PFSK-1 (cell line): ENCODE measurements around the gene EYA2.

Experiments
- FOXP2 ChIP-seq: optimal IDR thresholded peaks from 2 replicates; pipeline ENCODE3; 2011; ENCODE audit warnings: borderline replicate concordance, control low read depth, inconsistent platforms; ENCODE audit not compliant: insufficient read depth; ENCODE audit errors: extremely low read length, extremely low read depth
- POLR2AphosphoS5 ChIP-seq: IDR thresholded peaks from 2 replicates; pipeline ENCODE4 v1.6.1; 2012; ENCODE audit warnings: low read depth, mild to moderate bottlenecking, control low read depth, low read length, moderate library complexity
- SIN3A ChIP-seq: IDR thresholded peaks from 2 replicates; pipeline ENCODE4 v1.6.1; 2012; ENCODE audit warnings: mild to moderate bottlenecking, low read length, moderate library complexity, borderline replicate concordance; ENCODE audit not compliant: insufficient read depth
- TAF1 ChIP-seq: IDR thresholded peaks from 2 replicates; pipeline ENCODE4 v1.6.1; 2012; ENCODE audit warnings: low read length, control low read depth, borderline replicate concordance; ENCODE audit not compliant: insufficient read depth
- TF ChIP-seq, protein P1 (sequence below), 2 experiments: IDR thresholded peaks; 2 replicates each; pipeline versions ENCODE4 v1.6.1 to v1.8.0; 2011 to 2012; ENCODE audit warnings: low read depth in 2 of 2, low read length in 2 of 2, control low read depth in 1 of 2, inconsistent platforms in 1 of 2, mild to moderate bottlenecking in 1 of 2, moderate library complexity in 1 of 2; ENCODE audit not compliant: insufficient read depth in 1 of 2

DNA sequence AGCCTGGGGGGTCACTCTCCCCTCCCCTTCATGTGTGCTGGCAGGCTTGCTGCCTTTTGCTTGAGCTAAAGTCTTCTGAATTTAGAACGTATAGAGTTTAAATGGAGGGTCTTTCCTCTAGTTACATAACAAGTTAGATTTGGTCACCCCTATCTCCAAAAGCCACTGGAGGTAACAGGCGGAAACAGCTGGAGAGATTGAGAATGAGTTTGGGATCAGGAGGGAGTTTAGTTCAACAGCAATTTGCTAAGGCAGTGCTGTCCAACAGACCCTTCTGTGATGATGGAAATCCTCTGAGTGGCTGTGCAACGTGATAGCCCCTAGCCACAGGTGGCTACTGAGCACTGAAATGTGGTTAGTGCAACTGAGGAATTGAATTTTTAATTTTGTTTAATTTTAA lies 132.8 kb downstream of the EYA2 start:
- TF ChIP-seq POLR2AphosphoS5 (no peak), FOXP2 (no peak), TAF1 (no peak), SIN3A (no peak)
- TF ChIP-seq, protein P1, sequence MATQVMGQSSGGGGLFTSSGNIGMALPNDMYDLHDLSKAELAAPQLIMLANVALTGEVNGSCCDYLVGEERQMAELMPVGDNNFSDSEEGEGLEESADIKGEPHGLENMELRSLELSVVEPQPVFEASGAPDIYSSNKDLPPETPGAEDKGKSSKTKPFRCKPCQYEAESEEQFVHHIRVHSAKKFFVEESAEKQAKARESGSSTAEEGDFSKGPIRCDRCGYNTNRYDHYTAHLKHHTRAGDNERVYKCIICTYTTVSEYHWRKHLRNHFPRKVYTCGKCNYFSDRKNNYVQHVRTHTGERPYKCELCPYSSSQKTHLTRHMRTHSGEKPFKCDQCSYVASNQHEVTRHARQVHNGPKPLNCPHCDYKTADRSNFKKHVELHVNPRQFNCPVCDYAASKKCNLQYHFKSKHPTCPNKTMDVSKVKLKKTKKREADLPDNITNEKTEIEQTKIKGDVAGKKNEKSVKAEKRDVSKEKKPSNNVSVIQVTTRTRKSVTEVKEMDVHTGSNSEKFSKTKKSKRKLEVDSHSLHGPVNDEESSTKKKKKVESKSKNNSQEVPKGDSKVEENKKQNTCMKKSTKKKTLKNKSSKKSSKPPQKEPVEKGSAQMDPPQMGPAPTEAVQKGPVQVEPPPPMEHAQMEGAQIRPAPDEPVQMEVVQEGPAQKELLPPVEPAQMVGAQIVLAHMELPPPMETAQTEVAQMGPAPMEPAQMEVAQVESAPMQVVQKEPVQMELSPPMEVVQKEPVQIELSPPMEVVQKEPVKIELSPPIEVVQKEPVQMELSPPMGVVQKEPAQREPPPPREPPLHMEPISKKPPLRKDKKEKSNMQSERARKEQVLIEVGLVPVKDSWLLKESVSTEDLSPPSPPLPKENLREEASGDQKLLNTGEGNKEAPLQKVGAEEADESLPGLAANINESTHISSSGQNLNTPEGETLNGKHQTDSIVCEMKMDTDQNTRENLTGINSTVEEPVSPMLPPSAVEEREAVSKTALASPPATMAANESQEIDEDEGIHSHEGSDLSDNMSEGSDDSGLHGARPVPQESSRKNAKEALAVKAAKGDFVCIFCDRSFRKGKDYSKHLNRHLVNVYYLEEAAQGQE (IDR thresholded peaks at IDR 0.05; ENCODE audit: insufficient read depth in 1 of 2, low read depth in 2 of 2, low read length in 2 of 2), result no peak
